SK-N-SH treated with all-trans-retinoic acid at 6 μM for 48 hours (cell line): Measurements from ENCODE around the gene STIMATE.

Experiments
- ATAC-seq: fragments of 200-7000 bp; cut with Tn5 transposase; 3 replicates; pipeline ENCODE4 v1.9.1; 2020; ENCODE audit warnings: mild to moderate bottlenecking, moderate library complexity
- BACH2 ChIP-seq: fragments of 250-450 bp; sonication (Bioruptor Pico); IDR thresholded peaks from 2 replicates; pipeline ENCODE4 v1.9.0; 2021; ENCODE audit warnings: mild to moderate bottlenecking, borderline replicate concordance
- CSDC2 ChIP-seq: fragments of 250-450 bp; sonication (Bioruptor Pico); IDR thresholded peaks from 2 replicates; pipeline ENCODE4 v1.5.0; 2020; ENCODE audit warnings: mild to moderate bottlenecking, moderate library complexity
- ESRRG ChIP-seq: fragments of 250-450 bp; sonication (Bioruptor Pico); IDR thresholded peaks from 2 replicates; pipeline ENCODE4 v1.6.1; 2021; ENCODE audit warnings: mild to moderate bottlenecking
- GLIS3 ChIP-seq: fragments of 250-450 bp; sonication (Bioruptor Pico); IDR thresholded peaks from 2 replicates; pipeline ENCODE4 v1.5.0; 2020; ENCODE audit warnings: mild to moderate bottlenecking, moderate library complexity
- ISL1 ChIP-seq: fragments of 250-450 bp; sonication (Bioruptor Pico); IDR thresholded peaks from 2 replicates; pipeline ENCODE4 v2.1.2; 2022; ENCODE audit warnings: mild to moderate bottlenecking, moderate library complexity
- OSR1 ChIP-seq: fragments of 250-450 bp; sonication (Bioruptor Pico); IDR thresholded peaks from 2 replicates; pipeline ENCODE4 v1.8.0; 2022; ENCODE audit warnings: moderate library complexity, mild to moderate bottlenecking, inconsistent platforms
- PATZ1 ChIP-seq: fragments of 250-450 bp; sonication (Bioruptor Pico); IDR thresholded peaks from 2 replicates; pipeline ENCODE4 v1.8.0; 2020; ENCODE audit warnings: mild to moderate bottlenecking, moderate library complexity, borderline replicate concordance
- PPARA ChIP-seq: fragments of 250-450 bp; sonication (Bioruptor Pico); IDR thresholded peaks from 2 replicates; pipeline ENCODE4 v1.5.0; 2020; ENCODE audit warnings: mild to moderate bottlenecking, borderline replicate concordance
- RARB ChIP-seq: fragments of 250-450 bp; sonication (Bioruptor Pico); IDR thresholded peaks from 2 replicates; pipeline ENCODE4 v1.8.0; 2021; ENCODE audit warnings: mild to moderate bottlenecking, moderate library complexity
- SNAI2 ChIP-seq: fragments of 250-450 bp; sonication (Bioruptor Pico); IDR thresholded peaks from 2 replicates; pipeline ENCODE4 v1.5.0; 2020; ENCODE audit warnings: mild to moderate bottlenecking, moderate library complexity
- TCF4 ChIP-seq: fragments of 250-450 bp; sonication (Bioruptor Pico); IDR thresholded peaks from 2 replicates; pipeline ENCODE4 v1.8.0; 2021; ENCODE audit warnings: mild to moderate bottlenecking, moderate library complexity, borderline replicate concordance
- TOX ChIP-seq: fragments of 250-450 bp; sonication (Bioruptor Pico); IDR thresholded peaks from 2 replicates; pipeline ENCODE4 v1.8.0; 2021; ENCODE audit warnings: mild to moderate bottlenecking, moderate library complexity, borderline replicate concordance
- TSHZ2 ChIP-seq: fragments of 250-450 bp; sonication (Bioruptor Pico); IDR thresholded peaks from 2 replicates; pipeline ENCODE4 v1.5.0; 2020; ENCODE audit warnings: mild to moderate bottlenecking, moderate library complexity
- ZC3H10 ChIP-seq: fragments of 250-450 bp; sonication (Bioruptor Pico); IDR thresholded peaks from 2 replicates; pipeline ENCODE4 v1.5.1; 2021; ENCODE audit warnings: mild to moderate bottlenecking, moderate library complexity
- ZFP3 ChIP-seq: fragments of 250-450 bp; sonication (Bioruptor Pico); IDR thresholded peaks from 2 replicates; pipeline ENCODE4 v1.5.0; 2020; ENCODE audit warnings: mild to moderate bottlenecking, moderate library complexity
- ZFP30 ChIP-seq: fragments of 450-650 bp; formaldehyde crosslinking; IDR thresholded peaks from 2 replicates; pipeline ENCODE4 v1.5.0; 2022; ENCODE audit warnings: mild to moderate bottlenecking, moderate library complexity
- ZNF565 ChIP-seq: fragments of 450-650 bp; formaldehyde crosslinking; conservative IDR thresholded peaks from 2 replicates; pipeline ENCODE4 v1.5.0; 2020; ENCODE audit warnings: low read depth, mild to moderate bottlenecking, moderate library complexity
- ZNF70 ChIP-seq: fragments of 450-650 bp; formaldehyde crosslinking; IDR thresholded peaks from 2 replicates; pipeline ENCODE4 v1.5.0; 2020; ENCODE audit warnings: mild to moderate bottlenecking, moderate library complexity
- ZNF8 ChIP-seq: fragments of 450-650 bp; formaldehyde crosslinking; IDR thresholded peaks from 2 replicates; pipeline ENCODE4 v1.5.0; 2020; ENCODE audit warnings: mild to moderate bottlenecking, moderate library complexity
- TF ChIP-seq, protein P1 (sequence below): fragments of 250-450 bp; sonication (Bioruptor Pico); IDR thresholded peaks from 2 replicates; pipeline ENCODE4 v1.8.0; 2021; ENCODE audit warnings: low read depth, mild to moderate bottlenecking, moderate library complexity, borderline replicate concordance
- TF ChIP-seq, protein P2 (sequence below): fragments of 250-450 bp; sonication (Bioruptor Pico); IDR thresholded peaks from 2 replicates; pipeline ENCODE4 v1.5.1; 2020; ENCODE audit warnings: low read depth, mild to moderate bottlenecking, moderate library complexity

Gene STIMATE

GRCh38 chr3:52809662-52810377 is 87.5 kb downstream of the STIMATE start:
- no peak for TF ChIP-seq RARB (CRISPR knock-in tag)
- TF ChIP-seq ZNF8 (CRISPR knock-in tag) = no peak
- TF ChIP-seq ZC3H10 (CRISPR knock-in tag) = no peak
- no peak for TF ChIP-seq ZFP30 (CRISPR knock-in tag)
- no peak for TF ChIP-seq CSDC2 (CRISPR knock-in tag)
- TF ChIP-seq, protein P1, sequence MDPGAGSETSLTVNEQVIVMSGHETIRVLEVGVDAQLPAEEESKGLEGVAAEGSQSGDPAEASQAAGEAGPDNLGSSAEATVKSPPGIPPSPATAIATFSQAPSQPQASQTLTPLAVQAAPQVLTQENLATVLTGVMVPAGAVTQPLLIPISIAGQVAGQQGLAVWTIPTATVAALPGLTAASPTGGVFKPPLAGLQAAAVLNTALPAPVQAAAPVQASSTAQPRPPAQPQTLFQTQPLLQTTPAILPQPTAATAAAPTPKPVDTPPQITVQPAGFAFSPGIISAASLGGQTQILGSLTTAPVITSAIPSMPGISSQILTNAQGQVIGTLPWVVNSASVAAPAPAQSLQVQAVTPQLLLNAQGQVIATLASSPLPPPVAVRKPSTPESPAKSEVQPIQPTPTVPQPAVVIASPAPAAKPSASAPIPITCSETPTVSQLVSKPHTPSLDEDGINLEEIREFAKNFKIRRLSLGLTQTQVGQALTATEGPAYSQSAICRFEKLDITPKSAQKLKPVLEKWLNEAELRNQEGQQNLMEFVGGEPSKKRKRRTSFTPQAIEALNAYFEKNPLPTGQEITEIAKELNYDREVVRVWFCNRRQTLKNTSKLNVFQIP = no peak
- TF ChIP-seq ZNF70 (CRISPR knock-in tag) = no peak
- TF ChIP-seq PATZ1 = no peak
- TF ChIP-seq, protein P2, sequence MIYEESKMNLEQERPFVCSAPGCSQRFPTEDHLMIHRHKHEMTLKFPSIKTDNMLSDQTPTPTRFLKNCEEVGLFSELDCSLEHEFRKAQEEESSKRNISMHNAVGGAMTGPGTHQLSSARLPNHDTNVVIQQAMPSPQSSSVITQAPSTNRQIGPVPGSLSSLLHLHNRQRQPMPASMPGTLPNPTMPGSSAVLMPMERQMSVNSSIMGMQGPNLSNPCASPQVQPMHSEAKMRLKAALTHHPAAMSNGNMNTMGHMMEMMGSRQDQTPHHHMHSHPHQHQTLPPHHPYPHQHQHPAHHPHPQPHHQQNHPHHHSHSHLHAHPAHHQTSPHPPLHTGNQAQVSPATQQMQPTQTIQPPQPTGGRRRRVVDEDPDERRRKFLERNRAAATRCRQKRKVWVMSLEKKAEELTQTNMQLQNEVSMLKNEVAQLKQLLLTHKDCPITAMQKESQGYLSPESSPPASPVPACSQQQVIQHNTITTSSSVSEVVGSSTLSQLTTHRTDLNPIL (CRISPR knock-in tag) = no peak
- no peak for TF ChIP-seq GLIS3
- TF ChIP-seq ESRRG (CRISPR knock-in tag) = no peak
- TF ChIP-seq ISL1 (CRISPR knock-in tag) = no peak
- no peak for TF ChIP-seq OSR1 (CRISPR knock-in tag)
- TF ChIP-seq PPARA (CRISPR knock-in tag) = no peak
- no peak for TF ChIP-seq TCF4 (CRISPR knock-in tag)
- no peak for TF ChIP-seq ZNF565 (CRISPR knock-in tag)
- no peak for TF ChIP-seq TOX (CRISPR knock-in tag)
- no peak for TF ChIP-seq SNAI2 (CRISPR knock-in tag)
- no peak for TF ChIP-seq ZFP3
- TF ChIP-seq TSHZ2 (CRISPR knock-in tag) = no peak
- no peak for ATAC-seq

GRCh38 chr3:52809149-52809548 is 88.2 kb downstream of the STIMATE start:
- TF ChIP-seq, protein P2 (CRISPR knock-in tag) = no peak
- TF ChIP-seq, protein P1 = no peak
- TF ChIP-seq BACH2 (CRISPR knock-in tag) = no peak
- no peak for TF ChIP-seq ESRRG (CRISPR knock-in tag)
- no peak for TF ChIP-seq ZC3H10 (CRISPR knock-in tag)
- TF ChIP-seq RARB (CRISPR knock-in tag) = no peak
- no peak for TF ChIP-seq SNAI2 (CRISPR knock-in tag)
- TF ChIP-seq ZNF565 (CRISPR knock-in tag) = no peak
- no peak for TF ChIP-seq TCF4 (CRISPR knock-in tag)
- no peak for TF ChIP-seq OSR1 (CRISPR knock-in tag)
- ATAC-seq = no peak
